ENCODE data around the gene ATP11A.
A peak's percentile ranks its signal among the peaks of the same experiment; 100 is the strongest.

ATP11A gene

GRCh38 chr13:112828756-112829155 is 138.9 kb downstream of the ATP11A start:
- H3K9ac ChIP-seq (ENCODE audit: low read length), result no peak overlapping the region
- no peak overlapping the region for H2AK5ac ChIP-seq (ENCODE audit: low read length, severe bottlenecking)
- no peak overlapping the region for H3K23ac ChIP-seq (ENCODE audit: low read length in 2 of 2)
- H3K4me3 ChIP-seq (ENCODE audit: insufficient read depth in 1 of 2, low read depth in 1 of 2, low read length in 2 of 2), result no peak overlapping the region
- H3K14ac ChIP-seq (ENCODE audit: low read length in 2 of 2), result no peak overlapping the region
- no peak for DNase-seq
- H2BK15ac ChIP-seq (ENCODE audit: low read depth, poor library complexity, severe bottlenecking), result no peak overlapping the region
- H3K27ac ChIP-seq (ENCODE audit: low read length, poor library complexity, severe bottlenecking), result no peak overlapping the region
- H2BK120ac ChIP-seq (ENCODE audit: low read depth, low read length), result no peak overlapping the region
- 97% methylated on average over 15 of the region's 15 CpGs for WGBS
- H3K9me3 ChIP-seq (ENCODE audit: control insufficient read depth, low read length), result no peaks in the 10 kb centered on the region
- peaks cover 56 to 73% of the 10 kb centered on the region in 2 experiments for H3K36me3 ChIP-seq (ENCODE audit: control insufficient read depth in 1 of 2, insufficient read depth in 2 of 2, low read depth in 1 of 2, low read length in 2 of 2)
- no peak overlapping the region for H2AFZ ChIP-seq (ENCODE audit: low read depth, low read length)
- H3K27me3 ChIP-seq (ENCODE audit: control insufficient read depth in 1 of 2, insufficient read depth in 1 of 2, low read length in 2 of 2), result no peaks in the 10 kb centered on the region
- H2BK5ac ChIP-seq (ENCODE audit: low read depth, low read length, poor library complexity, severe bottlenecking), result no peak overlapping the region
- H3K79me1 ChIP-seq (replicated peaks; ENCODE audit: low read length, poor library complexity, severe bottlenecking), result no peaks in the 10 kb centered on the region
- H3K4ac ChIP-seq (ENCODE audit: low read depth in 1 of 2, low read length in 2 of 2), result no peak overlapping the region
- H3K18ac ChIP-seq (ENCODE audit: low read depth in 1 of 2, low read length in 2 of 2), result no peak overlapping the region
- H4K91ac ChIP-seq (ENCODE audit: low read length), result no peak overlapping the region
- no peak overlapping the region for H4K8ac ChIP-seq (ENCODE audit: low read length)
- H2BK12ac ChIP-seq (ENCODE audit: low read length in 2 of 2), result no peak overlapping the region
- no peaks in the 10 kb centered on the region for H3K4me1 ChIP-seq (ENCODE audit: control insufficient read depth, insufficient read depth, low read depth, low read length)
- no peak overlapping the region for H3K4me2 ChIP-seq (ENCODE audit: low read length, poor library complexity, severe bottlenecking)

- Histone ChIP-seq H3K79me1 (replicated peaks; ENCODE audit: low read length, poor library complexity, severe bottlenecking) (no peaks in the 10 kb centered on the region), H3K4me1 (ENCODE audit: control insufficient read depth, insufficient read depth, low read depth, low read length) (no peaks in the 10 kb centered on the region), H2BK120ac (ENCODE audit: low read depth, low read length) (no peak overlapping the region), H4K8ac (ENCODE audit: low read length) (no peak overlapping the region), H2BK15ac (ENCODE audit: low read depth, poor library complexity, severe bottlenecking) (no peak overlapping the region), H2AK5ac (ENCODE audit: low read length, severe bottlenecking) (no peak overlapping the region), H3K27me3 (ENCODE audit: control insufficient read depth in 1 of 2, insufficient read depth in 1 of 2, low read length in 2 of 2) (no peaks in the 10 kb centered on the region), H3K14ac (ENCODE audit: low read length in 2 of 2) (no peak overlapping the region), H3K4me2 (ENCODE audit: low read length, poor library complexity, severe bottlenecking) (no peak overlapping the region), H3K4ac (ENCODE audit: low read depth in 1 of 2, low read length in 2 of 2) (no peak overlapping the region), H3K4me3 (ENCODE audit: insufficient read depth in 1 of 2, low read depth in 1 of 2, low read length in 2 of 2) (no peak overlapping the region), H3K9ac (ENCODE audit: low read length) (no peak overlapping the region), H3K18ac (ENCODE audit: low read depth in 1 of 2, low read length in 2 of 2) (no peak overlapping the region), H2BK5ac (ENCODE audit: low read depth, low read length, poor library complexity, severe bottlenecking) (no peak overlapping the region), H2AFZ (ENCODE audit: low read depth, low read length) (no peak overlapping the region), H3K23ac (ENCODE audit: low read length in 2 of 2) (no peak overlapping the region), H3K36me3 (ENCODE audit: control insufficient read depth in 1 of 2, insufficient read depth in 2 of 2, low read depth in 1 of 2, low read length in 2 of 2) (peaks cover 71 to 73% of the 10 kb centered on the region in 2 experiments), H4K91ac (ENCODE audit: low read length) (no peak overlapping the region), H3K9me3 (ENCODE audit: control insufficient read depth, low read length) (no peaks in the 10 kb centered on the region), H2BK12ac (ENCODE audit: low read length in 2 of 2) (no peak overlapping the region), H3K27ac (ENCODE audit: low read length, poor library complexity, severe bottlenecking) (no peak overlapping the region)
- 95% methylated on average over 21 of the region's 21 CpGs for WGBS
- DNase-seq, result no peak
These were observed 141.4 kb downstream of the ATP11A start for GRCh38 chr13:112831196-112831595.

GRCh38 chr13:112831801-112832200 is 142.0 kb downstream of the ATP11A start:
- Histone ChIP-seq H2AFZ (ENCODE audit: low read depth, low read length) (no peak overlapping the region), H3K79me1 (replicated peaks; ENCODE audit: low read length, poor library complexity, severe bottlenecking) (no peaks in the 10 kb centered on the region), H4K8ac (ENCODE audit: low read length) (no peak overlapping the region), H3K4me2 (ENCODE audit: low read length, poor library complexity, severe bottlenecking) (no peak overlapping the region), H3K27ac (ENCODE audit: low read length, poor library complexity, severe bottlenecking) (no peak overlapping the region), H3K4ac (ENCODE audit: low read depth in 1 of 2, low read length in 2 of 2) (no peak overlapping the region), H3K23ac (ENCODE audit: low read length in 2 of 2) (no peak overlapping the region), H3K18ac (ENCODE audit: low read depth in 1 of 2, low read length in 2 of 2) (no peak overlapping the region), H3K14ac (ENCODE audit: low read length in 2 of 2) (peak overlapping the region in 1 of 2 experiments; percentile 28), H2BK120ac (ENCODE audit: low read depth, low read length) (no peak overlapping the region), H3K4me3 (ENCODE audit: insufficient read depth in 1 of 2, low read depth in 1 of 2, low read length in 2 of 2) (no peak overlapping the region), H2BK15ac (ENCODE audit: low read depth, poor library complexity, severe bottlenecking) (no peak overlapping the region), H4K91ac (ENCODE audit: low read length) (no peak overlapping the region), H3K9me3 (ENCODE audit: control insufficient read depth, low read length) (no peaks in the 10 kb centered on the region), H3K27me3 (ENCODE audit: control insufficient read depth in 1 of 2, insufficient read depth in 1 of 2, low read length in 2 of 2) (no peaks in the 10 kb centered on the region), H2BK12ac (ENCODE audit: low read length in 2 of 2) (no peak overlapping the region), H3K4me1 (ENCODE audit: control insufficient read depth, insufficient read depth, low read depth, low read length) (no peaks in the 10 kb centered on the region), H3K36me3 (ENCODE audit: control insufficient read depth in 1 of 2, insufficient read depth in 2 of 2, low read depth in 1 of 2, low read length in 2 of 2) (peaks cover 67 to 68% of the 10 kb centered on the region in 2 experiments), H3K9ac (ENCODE audit: low read length) (no peak overlapping the region), H2BK5ac (ENCODE audit: low read depth, low read length, poor library complexity, severe bottlenecking) (no peak overlapping the region), H2AK5ac (ENCODE audit: low read length, severe bottlenecking) (no peak overlapping the region)
- no peak for DNase-seq
- WGBS, result 97% methylated on average over 13 of the region's 13 CpGs

DNA sequence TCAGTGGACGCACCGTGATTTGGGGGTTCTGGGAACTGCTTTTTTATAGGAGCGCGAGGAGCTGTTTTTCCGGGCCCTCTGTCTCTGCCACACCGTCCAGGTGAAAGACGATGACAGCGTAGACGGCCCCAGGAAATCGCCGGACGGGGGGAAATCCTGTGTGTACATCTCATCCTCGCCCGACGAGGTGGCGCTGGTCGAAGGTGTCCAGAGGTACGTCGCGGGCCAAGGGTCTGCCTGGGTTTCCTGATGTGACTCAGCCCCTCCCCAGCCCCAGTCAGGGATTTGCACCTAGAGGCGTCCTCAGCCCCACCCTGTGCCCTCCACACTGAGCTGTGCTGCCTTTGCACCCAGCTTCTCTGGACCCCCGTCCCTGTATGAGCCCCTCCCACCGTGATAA is 143.0 kb downstream of the ATP11A start:
- Histone ChIP-seq H3K14ac (ENCODE audit: low read length in 2 of 2) (no peak overlapping the region), H3K4me1 (ENCODE audit: control insufficient read depth, insufficient read depth, low read depth, low read length) (no peaks in the 10 kb centered on the region), H3K79me1 (replicated peaks; ENCODE audit: low read length, poor library complexity, severe bottlenecking) (no peaks in the 10 kb centered on the region), H2AK5ac (ENCODE audit: low read length, severe bottlenecking) (no peak overlapping the region), H3K4ac (ENCODE audit: low read depth in 1 of 2, low read length in 2 of 2) (no peak overlapping the region), H3K27ac (ENCODE audit: low read length, poor library complexity, severe bottlenecking) (no peak overlapping the region), H3K27me3 (ENCODE audit: control insufficient read depth in 1 of 2, insufficient read depth in 1 of 2, low read length in 2 of 2) (no peaks in the 10 kb centered on the region), H4K8ac (ENCODE audit: low read length) (no peak overlapping the region), H2BK12ac (ENCODE audit: low read length in 2 of 2) (no peak overlapping the region), H3K4me3 (ENCODE audit: insufficient read depth in 1 of 2, low read depth in 1 of 2, low read length in 2 of 2) (no peak overlapping the region), H3K23ac (ENCODE audit: low read length in 2 of 2) (no peak overlapping the region), H3K36me3 (ENCODE audit: control insufficient read depth in 1 of 2, insufficient read depth in 2 of 2, low read depth in 1 of 2, low read length in 2 of 2) (peaks cover 57 to 72% of the 10 kb centered on the region in 2 experiments), H2BK15ac (ENCODE audit: low read depth, poor library complexity, severe bottlenecking) (no peak overlapping the region), H2BK120ac (ENCODE audit: low read depth, low read length) (no peak overlapping the region), H3K18ac (ENCODE audit: low read depth in 1 of 2, low read length in 2 of 2) (no peak overlapping the region), H3K9ac (ENCODE audit: low read length) (no peak overlapping the region), H2BK5ac (ENCODE audit: low read depth, low read length, poor library complexity, severe bottlenecking) (no peak overlapping the region), H3K4me2 (ENCODE audit: low read length, poor library complexity, severe bottlenecking) (no peak overlapping the region), H4K91ac (ENCODE audit: low read length) (no peak overlapping the region), H2AFZ (ENCODE audit: low read depth, low read length) (no peak overlapping the region), H3K9me3 (ENCODE audit: control insufficient read depth, low read length) (no peaks in the 10 kb centered on the region)
- 98% methylated on average over 23 of the region's 23 CpGs for WGBS
- no peak for DNase-seq

Data from mesenchymal stem cell (in vitro differentiated cells and primary cell).